HepG2 (cell line): ENCODE data around the gene EBP. TPM values are rescaled to one million over a fixed set of nuclear protein-coding genes. Genes with fewer than 3 reads are reported as not detected.

ENCODE experiments used
- ATAC-seq: fragments of 200-7000 bp; cut with Tn5 transposase; 3 replicates; pipeline ENCODE4 v1.9.1; 2020; ENCODE audit warnings: mild to moderate bottlenecking, moderate library complexity
- BruUV-seq: library from RNA; stranded (reverse); fragments of 400-500 nt; replicated peaks from 2 replicates; lab custom pipeline; 2021; lab: Mats Ljungman, UMichigan
- CTCF ChIA-PET: fragments of 300-600 bp; formaldehyde crosslinking; extraction: SDS; loops from one replicate; lab custom pipeline; 2021; ENCODE audit warnings: low total read pairs, inconsistent platforms, low intra/inter-chr PET ratio; lab: Yijun Ruan, JAX
- POLR2A ChIA-PET: fragments of 350-600 bp; sonication (Branson Sonifier 250); formaldehyde crosslinking; loops from one replicate; lab custom pipeline; 2020; ENCODE audit warnings: antibody characterized with exemption, inconsistent platforms; lab: Yijun Ruan, JAX
- DNase-seq: peaks from one replicate; pipeline ENCODE4 v3.0.0-alpha.2; 2015; ENCODE audit warnings: low spot score
- FAIRE-seq: peaks from 3 replicates; lab custom pipeline; 2011; peaks lifted over from hg19 to GRCh38; lab: Jason Lieb, UNC
- H2AFZ ChIP-seq: one replicate; pipeline ENCODE4 v1.6.1; 2011; ENCODE audit warnings: low read length, inconsistent platforms
- H3K27ac ChIP-seq: fragments of 300-600 bp; 3 replicates; pipeline ENCODE4 v1.8.0; 2011; ENCODE audit warnings: mixed run types, mild to moderate bottlenecking, mixed read lengths, low read length, inconsistent platforms; ENCODE audit not compliant: insufficient read depth; ENCODE audit errors: extremely low read length
- H3K27me3 ChIP-seq, 2 experiments: fragments of 200-600 bp in 1 of 2; 2 replicates in 1 of 2; 3 replicates in 1 of 2; pipeline versions ENCODE4 v1.6.0 to v1.8.0; 2011; ENCODE audit warnings: low read length in 2 of 2, mild to moderate bottlenecking in 2 of 2, moderate library complexity in 2 of 2, inconsistent platforms in 1 of 2; ENCODE audit not compliant: insufficient read depth in 2 of 2, control insufficient read depth in 1 of 2
- H3K36me3 ChIP-seq, 2 experiments: fragments of 200-600 bp in 1 of 2; replicated peaks in 1 of 2; 2 replicates in 1 of 2; 3 replicates in 1 of 2; pipeline versions ENCODE4 v1.5.1 to v1.8.0; 2011; ENCODE audit warnings: low read length in 2 of 2, inconsistent platforms in 1 of 2; ENCODE audit not compliant: insufficient read depth in 2 of 2, control insufficient read depth in 1 of 2
- H3K4me1 ChIP-seq: 2 replicates; pipeline ENCODE4 v1.5.1; 2012; ENCODE audit warnings: low read length, inconsistent platforms; ENCODE audit not compliant: insufficient read depth
- H3K4me2 ChIP-seq: 2 replicates; pipeline ENCODE4 v1.6.0; 2011; ENCODE audit warnings: low read depth, low read length, inconsistent platforms
- H3K4me3 ChIP-seq, 3 experiments: fragments of 200-600 bp in 1 of 3; sonication (generic), shearing (Covaris generic) in 1 of 3; replicated peaks in 1 of 3; 2 replicates each; pipeline ENCODE4 v1.5.1; 2011 to 2016; ENCODE audit warnings: low read length in 3 of 3, inconsistent platforms in 2 of 3, low read depth in 2 of 3, mild to moderate bottlenecking in 2 of 3, control low read depth in 1 of 3, mixed read lengths in 1 of 3; ENCODE audit not compliant: insufficient read depth in 1 of 3
- H3K79me2 ChIP-seq: one replicate; pipeline ENCODE4 v1.6.1; 2011; ENCODE audit warnings: low read length, inconsistent platforms; ENCODE audit not compliant: insufficient read depth
- H3K9ac ChIP-seq: 2 replicates; pipeline ENCODE4 v1.6.0; 2011; ENCODE audit warnings: mild to moderate bottlenecking, low read depth, low read length, inconsistent platforms; ENCODE audit not compliant: insufficient read depth
- H3K9me3 ChIP-seq: 2 replicates; pipeline ENCODE4 v1.5.1; 2012; ENCODE audit warnings: mild to moderate bottlenecking, low read length
- H4K20me1 ChIP-seq: 2 replicates; pipeline ENCODE4 v1.6.0; 2011; ENCODE audit warnings: inconsistent platforms, mild to moderate bottlenecking, low read length, moderate library complexity; ENCODE audit not compliant: insufficient read depth
- ATRX ChIP-seq: sonication (generic); formaldehyde crosslinking; IDR thresholded peaks from 2 replicates; pipeline ENCODE4 v1.4.0; 2020; ENCODE audit warnings: missing genetic modification reagents, borderline replicate concordance
- CHD4 ChIP-seq: fragments of 200-600 bp; sonication (generic); IDR thresholded peaks from 2 replicates; pipeline ENCODE4 v1.7.0; 2017; ENCODE audit warnings: mild to moderate bottlenecking, low read length, borderline replicate concordance
- FOXM1 ChIP-seq: sonication (generic); formaldehyde crosslinking; IDR thresholded peaks from 2 replicates; pipeline ENCODE4 v1.5.0; 2020; ENCODE audit warnings: missing genetic modification reagents
- HHEX ChIP-seq: IDR thresholded peaks from 2 replicates; pipeline ENCODE4 v1.6.1; 2016; ENCODE audit warnings: control low read depth
- HNF4A ChIP-seq: sonication (generic); formaldehyde crosslinking; IDR thresholded peaks from 2 replicates; pipeline ENCODE4 v1.4.0; 2020; ENCODE audit warnings: missing genetic modification reagents
- NCOA1 ChIP-seq: sonication (generic); formaldehyde crosslinking; IDR thresholded peaks from 2 replicates; pipeline ENCODE4 v1.9.0; 2021; ENCODE audit warnings: missing genetic modification reagents
- NFYB ChIP-seq: sonication (generic); formaldehyde crosslinking; IDR thresholded peaks from 2 replicates; pipeline ENCODE4 v1.4.0; 2020; ENCODE audit warnings: missing genetic modification reagents
- NR2C2 ChIP-seq: sonication (generic); formaldehyde crosslinking; IDR thresholded peaks from 2 replicates; pipeline ENCODE4 v1.4.0; 2020; ENCODE audit warnings: missing genetic modification reagents, mild to moderate bottlenecking, moderate library complexity, borderline replicate concordance
- RNF219 ChIP-seq: sonication (generic); formaldehyde crosslinking; IDR thresholded peaks from 2 replicates; pipeline ENCODE4 v1.5.0; 2020; ENCODE audit warnings: mild to moderate bottlenecking, missing genetic modification reagents
- SMAD3 ChIP-seq: sonication (generic); formaldehyde crosslinking; IDR thresholded peaks from 2 replicates; pipeline ENCODE4 v1.4.0; 2020; ENCODE audit warnings: missing genetic modification reagents
- YEATS4 ChIP-seq: sonication (generic); formaldehyde crosslinking; IDR thresholded peaks from 2 replicates; pipeline ENCODE4 v1.4.0; 2020; ENCODE audit warnings: missing genetic modification reagents, borderline replicate concordance
- ZFP36 ChIP-seq: fragments of 150-350 bp; IDR thresholded peaks from 2 replicates; pipeline ENCODE4 v1.6.1; 2018; ENCODE audit warnings: borderline replicate concordance, low read length, low read depth; ENCODE audit not compliant: partially characterized antibody
- ZNF350 ChIP-seq: sonication (generic); formaldehyde crosslinking; IDR thresholded peaks from 2 replicates; pipeline ENCODE4 v1.4.0; 2020; ENCODE audit warnings: mild to moderate bottlenecking, low read depth, missing genetic modification reagents, borderline replicate concordance
- ZNF577 ChIP-seq: sonication (generic); formaldehyde crosslinking; IDR thresholded peaks from 2 replicates; pipeline ENCODE4 v1.4.0; 2020; ENCODE audit warnings: mild to moderate bottlenecking, low read depth, missing genetic modification reagents, borderline replicate concordance
- ZNF607 ChIP-seq: sonication (generic); formaldehyde crosslinking; IDR thresholded peaks from 2 replicates; pipeline ENCODE4 v1.5.1; 2020; ENCODE audit warnings: missing genetic modification reagents, mild to moderate bottlenecking, borderline replicate concordance
- ZNF720 ChIP-seq: sonication (generic); formaldehyde crosslinking; IDR thresholded peaks from 2 replicates; pipeline ENCODE4 v1.4.0; 2020; ENCODE audit warnings: missing genetic modification reagents
- WGBS: methylation state at CpG from one replicate; pipeline ENCODE4 v1.1.6; 2017; ENCODE audit warnings: low lambda C conversion rate; 5-methylcytosine and 5-hydroxymethylcytosine counted together
- in situ Hi-C: cut with HindIII; loops from 2 replicates; pipeline ENCODE4 v1.10.0; 2017; ENCODE audit warnings: low pct_unique_long_range_greater_than_20kb; ENCODE audit not compliant: extremely low pct_ligation_motif_present
- intact Hi-C: fragments of 100-400 bp; cut with micrococcal nuclease; formaldehyde crosslinking; loops from one replicate; pipeline ENCODE4 v1.10.0; 2022; ENCODE audit not compliant: unreplicated experiment
- polyA plus RNA-seq, 8 experiments: library from polyadenylated mRNA; depleted of rRNA in 3 of 8; stranded (reverse) in 7 of 8; unstranded in 1 of 8; fragments of >200 nt; fragmentation: Illumina TruSeq in 4 of 8; extraction: Trizol in 4 of 8; gene quantifications; 2 replicates each; pipeline versions ENCODE4 v1.2.1 to v1.2.3, GENCODE V29; 2011 to 2016; ENCODE audit warnings: low read depth in 4 of 8, missing spikeins in 1 of 8, mixed read lengths in 1 of 8; ENCODE audit not compliant: insufficient read depth in 1 of 8
- total RNA-seq, 5 experiments: library from RNA; depleted of rRNA; stranded (reverse); fragments of >200 nt; fragmentation: Illumina TruSeq; extraction: Trizol; gene quantifications; 2 replicates each; pipeline ENCODE4 v1.2.3, GENCODE V29; 2016; ENCODE audit warnings: low read depth in 1 of 5
- TF ChIP-seq, protein P1 (sequence below): sonication (generic); formaldehyde crosslinking; IDR thresholded peaks from 2 replicates; pipeline ENCODE4 v1.4.0; 2020; ENCODE audit warnings: missing genetic modification reagents
- TF ChIP-seq, protein P2 (sequence below): sonication (generic); formaldehyde crosslinking; conservative IDR thresholded peaks from 2 replicates; pipeline ENCODE4 v1.5.0; 2020; ENCODE audit warnings: missing genetic modification reagents

Gene EBP
- total and polyA plus RNA-seq, 2 of the 13 experiments (the other 11 are each of a cell fraction or from before 2014, with no cell fraction given): 106 to 260 TPM

DNA sequence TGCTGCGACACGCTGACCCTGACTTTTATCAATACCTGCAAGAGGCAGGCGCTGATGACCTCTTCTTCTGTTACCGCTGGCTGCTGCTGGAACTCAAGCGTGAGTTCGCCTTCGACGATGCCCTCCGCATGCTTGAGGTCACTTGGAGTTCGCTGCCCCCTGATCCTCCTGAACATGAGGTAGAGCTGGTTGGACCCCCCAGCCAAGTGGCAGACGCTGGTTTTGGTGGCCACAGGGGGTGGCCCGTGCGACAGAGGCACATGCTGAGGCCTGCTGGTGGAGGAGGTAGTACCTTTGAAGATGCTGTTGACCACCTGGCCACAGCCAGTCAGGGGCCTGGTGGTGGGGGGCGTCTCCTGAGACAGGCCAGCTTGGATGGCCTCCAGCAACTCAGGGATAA is 38.4 kb downstream of the EBP start (continued):
- TF ChIP-seq YEATS4 (CRISPR knock-in tag) (no peak), HHEX (CRISPR knock-in tag) (no peak), CHD4 (no peak), SMAD3 (CRISPR knock-in tag) (no peak), NCOA1 (CRISPR knock-in tag) (no peak)
- TF ChIP-seq, protein P1, sequence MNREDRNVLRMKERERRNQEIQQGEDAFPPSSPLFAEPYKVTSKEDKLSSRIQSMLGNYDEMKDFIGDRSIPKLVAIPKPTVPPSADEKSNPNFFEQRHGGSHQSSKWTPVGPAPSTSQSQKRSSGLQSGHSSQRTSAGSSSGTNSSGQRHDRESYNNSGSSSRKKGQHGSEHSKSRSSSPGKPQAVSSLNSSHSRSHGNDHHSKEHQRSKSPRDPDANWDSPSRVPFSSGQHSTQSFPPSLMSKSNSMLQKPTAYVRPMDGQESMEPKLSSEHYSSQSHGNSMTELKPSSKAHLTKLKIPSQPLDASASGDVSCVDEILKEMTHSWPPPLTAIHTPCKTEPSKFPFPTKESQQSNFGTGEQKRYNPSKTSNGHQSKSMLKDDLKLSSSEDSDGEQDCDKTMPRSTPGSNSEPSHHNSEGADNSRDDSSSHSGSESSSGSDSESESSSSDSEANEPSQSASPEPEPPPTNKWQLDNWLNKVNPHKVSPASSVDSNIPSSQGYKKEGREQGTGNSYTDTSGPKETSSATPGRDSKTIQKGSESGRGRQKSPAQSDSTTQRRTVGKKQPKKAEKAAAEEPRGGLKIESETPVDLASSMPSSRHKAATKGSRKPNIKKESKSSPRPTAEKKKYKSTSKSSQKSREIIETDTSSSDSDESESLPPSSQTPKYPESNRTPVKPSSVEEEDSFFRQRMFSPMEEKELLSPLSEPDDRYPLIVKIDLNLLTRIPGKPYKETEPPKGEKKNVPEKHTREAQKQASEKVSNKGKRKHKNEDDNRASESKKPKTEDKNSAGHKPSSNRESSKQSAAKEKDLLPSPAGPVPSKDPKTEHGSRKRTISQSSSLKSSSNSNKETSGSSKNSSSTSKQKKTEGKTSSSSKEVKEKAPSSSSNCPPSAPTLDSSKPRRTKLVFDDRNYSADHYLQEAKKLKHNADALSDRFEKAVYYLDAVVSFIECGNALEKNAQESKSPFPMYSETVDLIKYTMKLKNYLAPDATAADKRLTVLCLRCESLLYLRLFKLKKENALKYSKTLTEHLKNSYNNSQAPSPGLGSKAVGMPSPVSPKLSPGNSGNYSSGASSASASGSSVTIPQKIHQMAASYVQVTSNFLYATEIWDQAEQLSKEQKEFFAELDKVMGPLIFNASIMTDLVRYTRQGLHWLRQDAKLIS (CRISPR knock-in tag): no peak

- ATAC-seq (no peak), FAIRE-seq (no peak), DNase-seq (no peak)
- in situ Hi-C loops: no loop called here
- Histone ChIP-seq H3K4me1 (no peaks in the 10 kb centered on the region), H3K9me3 (no peaks in the 10 kb centered on the region), H3K27me3 (no peaks in the 10 kb centered on the region), H3K36me3 (peaks cover 5 to 12% of the 10 kb centered on the region in 2 experiments; a peak in 2 of 5 replicates), H3K27ac (no peak overlapping the region), H4K20me1 (no peaks in the 10 kb centered on the region), H2AFZ (no peak overlapping the region), H3K9ac (no peak overlapping the region), H3K79me2 (no peaks in the 10 kb centered on the region), H3K4me2 (no peak overlapping the region), H3K4me3 (no peak overlapping the region)
- 100% methylated on average over 1 of the region's 12 CpGs for WGBS
- POLR2A ChIA-PET: no interaction called here
- intact Hi-C loops: no loop called here
- CTCF ChIA-PET: no interaction called here
- BruUV-seq: no TSS peak
- TF ChIP-seq FOXM1 (CRISPR knock-in tag) (no peak), ZFP36 (no peak), ZNF350 (CRISPR knock-in tag) (no peak), RNF219 (no peak), HNF4A (CRISPR knock-in tag) (no peak), ZNF607 (CRISPR knock-in tag) (no peak), ZNF577 (CRISPR knock-in tag) (no peak), NFYB (no peak), ZNF720 (no peak), NR2C2 (CRISPR knock-in tag) (no peak), ATRX (no peak)
- TF ChIP-seq, protein P2, sequence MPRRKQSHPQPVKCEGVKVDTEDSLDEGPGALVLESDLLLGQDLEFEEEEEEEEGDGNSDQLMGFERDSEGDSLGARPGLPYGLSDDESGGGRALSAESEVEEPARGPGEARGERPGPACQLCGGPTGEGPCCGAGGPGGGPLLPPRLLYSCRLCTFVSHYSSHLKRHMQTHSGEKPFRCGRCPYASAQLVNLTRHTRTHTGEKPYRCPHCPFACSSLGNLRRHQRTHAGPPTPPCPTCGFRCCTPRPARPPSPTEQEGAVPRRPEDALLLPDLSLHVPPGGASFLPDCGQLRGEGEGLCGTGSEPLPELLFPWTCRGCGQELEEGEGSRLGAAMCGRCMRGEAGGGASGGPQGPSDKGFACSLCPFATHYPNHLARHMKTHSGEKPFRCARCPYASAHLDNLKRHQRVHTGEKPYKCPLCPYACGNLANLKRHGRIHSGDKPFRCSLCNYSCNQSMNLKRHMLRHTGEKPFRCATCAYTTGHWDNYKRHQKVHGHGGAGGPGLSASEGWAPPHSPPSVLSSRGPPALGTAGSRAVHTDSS: no peak
Observed at GRCh38 chrX:48560681-48561080, 39.1 kb downstream of the EBP start.
